Measurements from ENCODE around the gene COMP. TPM values are rescaled to one million over a fixed set of nuclear protein-coding genes. Genes with fewer than 3 reads are reported as not detected.

COMP gene
- polyA plus RNA-seq, 1 of the 3 experiments (the other 2 are of a cell fraction) = 0.26 TPM

DNA sequence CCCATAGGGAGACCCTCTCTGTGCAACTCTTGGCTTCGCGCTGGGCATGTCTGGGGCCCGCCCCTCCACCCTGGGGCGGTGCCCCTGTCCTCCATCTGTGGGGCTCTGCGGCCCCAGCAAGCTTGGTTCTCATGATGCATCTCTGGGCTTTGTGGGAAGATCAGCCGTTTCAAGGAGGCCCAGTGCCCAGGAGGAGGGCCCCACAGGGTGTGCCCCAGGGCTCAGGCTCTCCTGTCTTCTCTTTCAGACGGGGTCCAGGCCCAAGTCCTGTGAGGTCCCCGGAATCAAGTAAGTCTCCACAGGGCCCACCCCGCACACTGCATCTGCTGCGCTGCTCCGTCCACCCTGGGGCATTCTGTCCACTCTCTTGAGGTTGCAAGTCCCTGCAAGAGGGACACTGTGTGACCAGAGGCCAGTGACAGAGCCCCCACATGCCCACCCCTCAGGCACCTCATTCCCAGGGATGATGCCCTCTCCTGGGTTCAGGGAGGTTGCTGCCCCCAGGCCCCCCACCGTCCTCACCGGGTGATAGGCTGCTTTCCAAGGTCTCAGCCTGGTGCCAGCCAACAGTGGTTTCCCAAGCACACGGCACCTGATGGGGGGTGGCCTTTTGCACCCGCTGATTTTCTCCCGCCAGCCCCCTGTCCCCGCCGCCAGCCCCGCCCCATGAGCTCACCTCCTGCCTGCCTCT, 31.7 kb downstream of the COMP start:
- Histone ChIP-seq H3K4me3 (ENCODE audit: low read depth in 2 of 2, low read length in 1 of 2) (no peak overlapping the region), H4K20me1 (ENCODE audit: insufficient read depth) (no peaks in the 10 kb centered on the region), H3K36me3 (replicated peaks in 1 of 2; ENCODE audit: control insufficient read depth in 1 of 2, insufficient read depth in 2 of 2, low read length in 1 of 2) (no peaks in the 10 kb centered on the region), H3K9me3 (no peaks in the 10 kb centered on the region), H3K9me2 (no peaks in the 10 kb centered on the region), H3K27me3 (ENCODE audit: insufficient read depth) (no peaks in the 10 kb centered on the region), H3K79me2 (ENCODE audit: insufficient read depth) (no peaks in the 10 kb centered on the region), H3K27ac (ENCODE audit: low read depth in 2 of 2, low read length in 1 of 2) (no peak overlapping the region; a peak in 1 of 4 replicates), H3K9ac (no peak overlapping the region), H3K4me1 (ENCODE audit: control insufficient read depth in 1 of 2, insufficient read depth in 2 of 2, low read depth in 1 of 2, low read length in 1 of 2) (peaks cover 23 to 63% of the 10 kb centered on the region in 2 experiments; a peak in 3 of 4 replicates), H3F3A (replicated peaks; ENCODE audit: insufficient read depth) (peaks cover 26% of the 10 kb centered on the region), H3K4me2 (no peak overlapping the region), H2AFZ (ENCODE audit: low read depth) (no peak overlapping the region)
- POLR2A ChIA-PET = no interaction called here
- DNase-seq = no peak
- TF ChIP-seq, protein P1, sequence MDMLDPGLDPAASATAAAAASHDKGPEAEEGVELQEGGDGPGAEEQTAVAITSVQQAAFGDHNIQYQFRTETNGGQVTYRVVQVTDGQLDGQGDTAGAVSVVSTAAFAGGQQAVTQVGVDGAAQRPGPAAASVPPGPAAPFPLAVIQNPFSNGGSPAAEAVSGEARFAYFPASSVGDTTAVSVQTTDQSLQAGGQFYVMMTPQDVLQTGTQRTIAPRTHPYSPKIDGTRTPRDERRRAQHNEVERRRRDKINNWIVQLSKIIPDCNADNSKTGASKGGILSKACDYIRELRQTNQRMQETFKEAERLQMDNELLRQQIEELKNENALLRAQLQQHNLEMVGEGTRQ (IDR thresholded peaks at IDR 0.05; ENCODE audit: borderline replicate concordance, low read depth, low read length) = no peak
- TF ChIP-seq, protein P2, sequence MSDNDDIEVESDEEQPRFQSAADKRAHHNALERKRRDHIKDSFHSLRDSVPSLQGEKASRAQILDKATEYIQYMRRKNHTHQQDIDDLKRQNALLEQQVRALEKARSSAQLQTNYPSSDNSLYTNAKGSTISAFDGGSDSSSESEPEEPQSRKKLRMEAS (IDR thresholded peaks at IDR 0.05; ENCODE audit: low read depth) = no peak
- TF ChIP-seq, protein P3, sequence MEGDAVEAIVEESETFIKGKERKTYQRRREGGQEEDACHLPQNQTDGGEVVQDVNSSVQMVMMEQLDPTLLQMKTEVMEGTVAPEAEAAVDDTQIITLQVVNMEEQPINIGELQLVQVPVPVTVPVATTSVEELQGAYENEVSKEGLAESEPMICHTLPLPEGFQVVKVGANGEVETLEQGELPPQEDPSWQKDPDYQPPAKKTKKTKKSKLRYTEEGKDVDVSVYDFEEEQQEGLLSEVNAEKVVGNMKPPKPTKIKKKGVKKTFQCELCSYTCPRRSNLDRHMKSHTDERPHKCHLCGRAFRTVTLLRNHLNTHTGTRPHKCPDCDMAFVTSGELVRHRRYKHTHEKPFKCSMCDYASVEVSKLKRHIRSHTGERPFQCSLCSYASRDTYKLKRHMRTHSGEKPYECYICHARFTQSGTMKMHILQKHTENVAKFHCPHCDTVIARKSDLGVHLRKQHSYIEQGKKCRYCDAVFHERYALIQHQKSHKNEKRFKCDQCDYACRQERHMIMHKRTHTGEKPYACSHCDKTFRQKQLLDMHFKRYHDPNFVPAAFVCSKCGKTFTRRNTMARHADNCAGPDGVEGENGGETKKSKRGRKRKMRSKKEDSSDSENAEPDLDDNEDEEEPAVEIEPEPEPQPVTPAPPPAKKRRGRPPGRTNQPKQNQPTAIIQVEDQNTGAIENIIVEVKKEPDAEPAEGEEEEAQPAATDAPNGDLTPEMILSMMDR (IDR thresholded peaks at IDR 0.05) = no peak
- TF ChIP-seq, protein P4, sequence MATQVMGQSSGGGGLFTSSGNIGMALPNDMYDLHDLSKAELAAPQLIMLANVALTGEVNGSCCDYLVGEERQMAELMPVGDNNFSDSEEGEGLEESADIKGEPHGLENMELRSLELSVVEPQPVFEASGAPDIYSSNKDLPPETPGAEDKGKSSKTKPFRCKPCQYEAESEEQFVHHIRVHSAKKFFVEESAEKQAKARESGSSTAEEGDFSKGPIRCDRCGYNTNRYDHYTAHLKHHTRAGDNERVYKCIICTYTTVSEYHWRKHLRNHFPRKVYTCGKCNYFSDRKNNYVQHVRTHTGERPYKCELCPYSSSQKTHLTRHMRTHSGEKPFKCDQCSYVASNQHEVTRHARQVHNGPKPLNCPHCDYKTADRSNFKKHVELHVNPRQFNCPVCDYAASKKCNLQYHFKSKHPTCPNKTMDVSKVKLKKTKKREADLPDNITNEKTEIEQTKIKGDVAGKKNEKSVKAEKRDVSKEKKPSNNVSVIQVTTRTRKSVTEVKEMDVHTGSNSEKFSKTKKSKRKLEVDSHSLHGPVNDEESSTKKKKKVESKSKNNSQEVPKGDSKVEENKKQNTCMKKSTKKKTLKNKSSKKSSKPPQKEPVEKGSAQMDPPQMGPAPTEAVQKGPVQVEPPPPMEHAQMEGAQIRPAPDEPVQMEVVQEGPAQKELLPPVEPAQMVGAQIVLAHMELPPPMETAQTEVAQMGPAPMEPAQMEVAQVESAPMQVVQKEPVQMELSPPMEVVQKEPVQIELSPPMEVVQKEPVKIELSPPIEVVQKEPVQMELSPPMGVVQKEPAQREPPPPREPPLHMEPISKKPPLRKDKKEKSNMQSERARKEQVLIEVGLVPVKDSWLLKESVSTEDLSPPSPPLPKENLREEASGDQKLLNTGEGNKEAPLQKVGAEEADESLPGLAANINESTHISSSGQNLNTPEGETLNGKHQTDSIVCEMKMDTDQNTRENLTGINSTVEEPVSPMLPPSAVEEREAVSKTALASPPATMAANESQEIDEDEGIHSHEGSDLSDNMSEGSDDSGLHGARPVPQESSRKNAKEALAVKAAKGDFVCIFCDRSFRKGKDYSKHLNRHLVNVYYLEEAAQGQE (IDR thresholded peaks at IDR 0.05; ENCODE audit: low read depth, low read length) = no peak
- TF ChIP-seq RAD21 (IDR thresholded peaks at IDR 0.05; ENCODE audit: low read length) (no peak), FOXM1 (IDR thresholded peaks at IDR 0.05; ENCODE audit: low read depth) (no peak), EZH2phosphoT487 (IDR thresholded peaks at IDR 0.05; ENCODE audit: borderline replicate concordance, low read depth) (no peak), ELF1 (IDR thresholded peaks at IDR 0.05) (no peak), YY1 (IDR thresholded peaks at IDR 0.05; ENCODE audit: low read depth) (no peak), FOSL2 (IDR thresholded peaks at IDR 0.05; ENCODE audit: borderline replicate concordance, low read depth) (no peak), CHD2 (IDR thresholded peaks at IDR 0.05; ENCODE audit: low read length, partially characterized antibody) (no peak), FOXJ3 (CRISPR knock-in tag; IDR thresholded peaks at IDR 0.05) (no peak), RFX5 (IDR thresholded peaks at IDR 0.05; ENCODE audit: low read length) (no peak), MXI1 (IDR thresholded peaks at IDR 0.05; ENCODE audit: low read depth, low read length) (no peak), TEAD4 (IDR thresholded peaks at IDR 0.05; ENCODE audit: borderline replicate concordance, insufficient read depth) (no peak), MEF2A (IDR thresholded peaks at IDR 0.05; ENCODE audit: borderline replicate concordance, low read depth) (no peak), SMC3 (IDR thresholded peaks at IDR 0.05; ENCODE audit: low read depth, low read length) (no peak)
- TF ChIP-seq, protein P5, sequence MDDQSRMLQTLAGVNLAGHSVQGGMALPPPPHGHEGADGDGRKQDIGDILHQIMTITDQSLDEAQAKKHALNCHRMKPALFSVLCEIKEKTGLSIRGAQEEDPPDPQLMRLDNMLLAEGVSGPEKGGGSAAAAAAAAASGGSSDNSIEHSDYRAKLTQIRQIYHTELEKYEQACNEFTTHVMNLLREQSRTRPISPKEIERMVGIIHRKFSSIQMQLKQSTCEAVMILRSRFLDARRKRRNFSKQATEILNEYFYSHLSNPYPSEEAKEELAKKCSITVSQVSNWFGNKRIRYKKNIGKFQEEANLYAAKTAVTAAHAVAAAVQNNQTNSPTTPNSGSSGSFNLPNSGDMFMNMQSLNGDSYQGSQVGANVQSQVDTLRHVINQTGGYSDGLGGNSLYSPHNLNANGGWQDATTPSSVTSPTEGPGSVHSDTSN (IDR thresholded peaks at IDR 0.05) = no peak
- TF ChIP-seq, protein P6, sequence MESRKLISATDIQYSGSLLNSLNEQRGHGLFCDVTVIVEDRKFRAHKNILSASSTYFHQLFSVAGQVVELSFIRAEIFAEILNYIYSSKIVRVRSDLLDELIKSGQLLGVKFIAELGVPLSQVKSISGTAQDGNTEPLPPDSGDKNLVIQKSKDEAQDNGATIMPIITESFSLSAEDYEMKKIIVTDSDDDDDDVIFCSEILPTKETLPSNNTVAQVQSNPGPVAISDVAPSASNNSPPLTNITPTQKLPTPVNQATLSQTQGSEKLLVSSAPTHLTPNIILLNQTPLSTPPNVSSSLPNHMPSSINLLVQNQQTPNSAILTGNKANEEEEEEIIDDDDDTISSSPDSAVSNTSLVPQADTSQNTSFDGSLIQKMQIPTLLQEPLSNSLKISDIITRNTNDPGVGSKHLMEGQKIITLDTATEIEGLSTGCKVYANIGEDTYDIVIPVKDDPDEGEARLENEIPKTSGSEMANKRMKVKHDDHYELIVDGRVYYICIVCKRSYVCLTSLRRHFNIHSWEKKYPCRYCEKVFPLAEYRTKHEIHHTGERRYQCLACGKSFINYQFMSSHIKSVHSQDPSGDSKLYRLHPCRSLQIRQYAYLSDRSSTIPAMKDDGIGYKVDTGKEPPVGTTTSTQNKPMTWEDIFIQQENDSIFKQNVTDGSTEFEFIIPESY (IDR thresholded peaks at IDR 0.05; ENCODE audit: borderline replicate concordance, low read depth) = no peak
- TF ChIP-seq, protein P7, sequence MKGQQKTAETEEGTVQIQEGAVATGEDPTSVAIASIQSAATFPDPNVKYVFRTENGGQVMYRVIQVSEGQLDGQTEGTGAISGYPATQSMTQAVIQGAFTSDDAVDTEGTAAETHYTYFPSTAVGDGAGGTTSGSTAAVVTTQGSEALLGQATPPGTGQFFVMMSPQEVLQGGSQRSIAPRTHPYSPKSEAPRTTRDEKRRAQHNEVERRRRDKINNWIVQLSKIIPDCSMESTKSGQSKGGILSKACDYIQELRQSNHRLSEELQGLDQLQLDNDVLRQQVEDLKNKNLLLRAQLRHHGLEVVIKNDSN (IDR thresholded peaks at IDR 0.05; ENCODE audit: borderline replicate concordance, low read depth) = no peak
- CTCF ChIA-PET = no interaction called here
- WGBS (ENCODE audit: low lambda C conversion rate) = 96% methylated on average over 15 of the region's 19 CpGs

Measured in SK-N-SH (cell line).